Activated CD4-positive, CD25-positive, alpha-beta regulatory T cell (primary cell): ENCODE results near the gene CACNA1S.

Experiments used
- DNase-seq, 4 experiments: peaks; one replicate each; lab custom pipeline; 2025; lab: John Stamatoyannopoulos, UW

CACNA1S gene

GRCh38 chr1:201140235-201140940 lies 28.2 kb upstream of the CACNA1S start:
- no peak for DNase-seq

- DNase-seq: no peak
These were observed 27.5 kb upstream of the CACNA1S start for GRCh38 chr1:201139756-201140155.

- no peak for DNase-seq
These were observed 27.1 kb upstream of the CACNA1S start for GRCh38 chr1:201139306-201139705.

GRCh38 chr1:201138311-201138840 lies 26.1 kb upstream of the CACNA1S start:
- no peak for DNase-seq

GRCh38 chr1:201137579-201138310 lies 25.5 kb upstream of the CACNA1S start:
- DNase-seq: no peak

DNA sequence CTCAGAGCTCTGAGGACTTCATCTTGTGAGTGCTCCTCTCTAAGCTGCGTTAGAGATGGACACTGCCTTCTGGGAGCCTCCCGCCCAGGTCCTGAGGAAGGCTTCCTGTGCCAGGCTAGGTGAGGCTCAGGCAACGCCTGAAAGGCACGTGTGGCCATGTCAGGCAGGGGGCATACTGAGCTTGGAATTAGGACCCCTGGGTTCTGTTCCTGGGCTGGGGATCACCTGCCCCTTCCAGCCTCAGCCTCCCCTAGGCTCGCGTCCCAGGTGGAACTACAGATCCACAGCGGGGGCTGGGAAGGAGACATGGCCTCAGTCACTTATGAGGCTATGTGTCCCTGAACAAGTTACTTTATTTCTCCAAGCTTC lies 24.8 kb upstream of the CACNA1S start:
- no peak for DNase-seq

DNA sequence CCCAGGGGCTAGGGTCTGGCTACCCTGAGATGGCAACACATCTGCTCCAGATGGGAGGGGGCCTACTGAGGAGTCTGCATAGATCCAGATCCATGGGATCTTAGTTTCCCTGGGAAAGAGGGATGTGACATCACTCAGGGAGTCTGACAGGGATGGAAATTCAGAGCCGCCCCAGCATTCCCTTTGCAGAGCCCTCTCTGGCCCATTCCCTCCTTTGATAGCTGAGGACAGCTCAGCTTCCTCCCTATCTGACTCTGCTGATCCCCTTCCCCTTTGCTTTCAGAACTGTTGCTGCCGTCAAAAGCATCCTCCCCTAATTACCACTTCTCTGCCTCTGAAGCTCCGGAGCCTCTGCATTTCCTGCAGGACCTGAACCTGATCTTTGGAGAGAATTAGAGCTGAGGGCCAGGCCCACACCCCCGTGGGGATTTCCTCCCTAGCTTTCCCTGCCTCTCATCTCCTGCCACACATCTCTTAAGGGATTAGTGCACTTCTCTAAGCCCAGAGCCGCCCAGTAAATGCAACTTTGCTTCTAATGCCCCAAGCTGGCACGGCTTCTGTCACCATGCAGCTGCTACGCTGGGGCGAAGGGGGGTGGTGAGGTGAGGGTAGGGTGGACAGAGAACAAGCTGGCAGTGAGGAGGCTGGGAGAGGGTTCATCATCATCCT lies 24.3 kb upstream of the CACNA1S start:
- no peak for DNase-seq

DNA sequence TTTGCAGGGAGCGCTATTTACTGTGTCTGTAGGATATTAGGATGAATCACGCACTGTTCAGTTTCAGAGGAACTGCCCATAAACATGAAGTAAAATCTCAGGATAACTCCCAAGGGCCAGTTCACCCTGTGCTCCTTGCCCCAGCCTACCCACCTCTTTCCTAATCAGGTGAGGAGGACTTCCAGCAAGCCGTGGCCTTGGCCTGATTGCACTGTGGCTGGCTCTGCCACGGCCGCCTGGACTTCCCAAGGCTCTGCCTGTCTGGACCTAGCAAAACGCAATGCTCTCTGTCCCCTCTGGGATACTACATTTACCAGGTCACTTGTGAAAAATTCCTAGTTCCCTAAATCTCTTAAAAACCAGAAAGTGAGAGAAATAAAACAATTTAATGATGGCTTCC lies 22.2 kb upstream of the CACNA1S start:
- no peak for DNase-seq

- DNase-seq: no peak
These were observed 19.2 kb upstream of the CACNA1S start for GRCh38 chr1:201131398-201131797.

DNA sequence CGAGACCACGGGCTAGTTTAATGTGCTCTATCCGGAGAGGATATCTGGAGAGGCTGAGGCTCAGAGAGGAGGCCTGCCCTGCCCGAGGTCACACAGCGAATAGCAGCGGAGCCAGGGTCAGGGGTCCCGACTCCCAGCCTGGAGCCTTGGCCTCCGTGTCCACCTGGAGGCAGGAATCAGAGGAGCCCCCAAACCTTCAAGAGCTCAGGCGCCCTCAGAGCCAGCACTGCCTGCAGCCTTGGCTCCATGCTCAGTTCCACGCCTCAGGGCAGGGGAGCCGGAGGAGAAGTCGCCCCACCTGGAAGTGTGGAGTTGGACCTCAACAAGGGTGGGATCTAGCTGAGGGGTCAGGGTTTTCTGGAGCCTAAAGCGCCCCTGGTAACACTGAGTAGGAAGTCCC lies 16.7 kb upstream of the CACNA1S start:
- no peak for DNase-seq

DNA sequence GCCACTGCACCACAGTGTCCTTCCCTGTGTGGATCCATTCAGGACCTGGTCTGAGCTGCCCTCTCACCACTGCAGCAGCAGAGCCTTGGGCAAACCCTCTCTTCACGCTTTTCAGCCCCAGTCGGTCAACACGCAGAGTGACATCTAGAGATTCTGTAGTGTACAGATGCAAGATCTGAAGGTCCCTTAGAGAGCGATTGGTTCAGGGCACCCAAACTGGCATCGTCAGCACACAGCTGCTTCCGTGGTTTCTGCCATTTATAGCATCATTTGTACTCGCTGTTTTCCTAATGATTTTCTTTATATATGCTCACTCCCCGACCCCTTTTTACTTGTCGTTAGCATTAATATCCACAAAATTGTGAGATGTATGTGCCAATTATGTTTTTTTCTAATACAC lies 16.2 kb upstream of the CACNA1S start:
- no peak for DNase-seq

- no peak for DNase-seq
These were observed 15.7 kb upstream of the CACNA1S start for GRCh38 chr1:201127755-201128455.

GRCh38 chr1:201126832-201127754 lies 14.9 kb upstream of the CACNA1S start, which contains the start of gene ASCL5:
Gene ASCL5 (minus strand): TSS chr1:201127184. CDS start chr1:201115372, 11,812 bp downstream.
- no peak for DNase-seq

GRCh38 chr1:201126463-201126831 lies 14.2 kb upstream of the CACNA1S start:
- DNase-seq: no peak

DNA sequence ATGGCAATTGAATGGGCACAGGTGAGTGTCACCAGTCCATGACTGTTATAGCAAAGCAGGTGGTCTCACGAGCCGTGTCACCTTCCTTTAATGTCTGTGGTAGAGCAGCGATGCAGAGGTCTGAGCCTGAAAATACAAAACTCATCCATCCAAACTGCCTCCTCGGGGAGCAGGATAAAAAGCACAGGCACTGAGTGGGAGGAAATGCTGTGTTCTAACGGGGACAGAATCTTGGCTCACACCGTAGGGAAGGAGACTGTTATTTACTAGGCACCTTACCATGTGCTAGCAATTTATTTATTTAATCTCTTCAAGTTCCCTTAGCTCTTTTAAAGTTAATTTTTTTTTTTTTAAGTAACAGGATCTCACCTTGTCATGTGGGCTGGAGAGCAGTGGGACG lies 13.6 kb upstream of the CACNA1S start:
- no peak for DNase-seq

GRCh38 chr1:201125019-201125418 lies 12.8 kb upstream of the CACNA1S start:
- DNase-seq: no peak

DNA sequence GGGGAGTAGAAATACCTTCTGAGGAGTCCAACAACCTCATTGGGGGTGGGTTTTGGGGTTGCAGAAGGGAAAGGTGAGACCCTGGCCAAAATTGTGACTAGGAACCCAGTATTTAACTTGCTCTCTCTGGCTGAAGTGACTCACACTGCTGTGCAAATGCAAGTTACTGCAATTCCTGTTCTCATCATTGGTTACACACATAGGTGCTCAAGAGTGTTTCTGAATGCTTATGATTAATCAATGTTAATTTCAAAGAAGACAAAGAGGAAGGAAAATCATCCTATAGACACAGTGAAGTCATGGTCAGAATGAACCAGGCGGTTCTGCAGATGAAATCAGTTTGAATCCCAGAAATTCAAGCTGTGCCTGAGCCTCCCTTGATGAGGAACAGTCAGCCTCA lies 11.6 kb upstream of the CACNA1S start:
- no peak for DNase-seq

GRCh38 chr1:201122321-201122957 lies 10.2 kb upstream of the CACNA1S start:
- no peak for DNase-seq

DNA sequence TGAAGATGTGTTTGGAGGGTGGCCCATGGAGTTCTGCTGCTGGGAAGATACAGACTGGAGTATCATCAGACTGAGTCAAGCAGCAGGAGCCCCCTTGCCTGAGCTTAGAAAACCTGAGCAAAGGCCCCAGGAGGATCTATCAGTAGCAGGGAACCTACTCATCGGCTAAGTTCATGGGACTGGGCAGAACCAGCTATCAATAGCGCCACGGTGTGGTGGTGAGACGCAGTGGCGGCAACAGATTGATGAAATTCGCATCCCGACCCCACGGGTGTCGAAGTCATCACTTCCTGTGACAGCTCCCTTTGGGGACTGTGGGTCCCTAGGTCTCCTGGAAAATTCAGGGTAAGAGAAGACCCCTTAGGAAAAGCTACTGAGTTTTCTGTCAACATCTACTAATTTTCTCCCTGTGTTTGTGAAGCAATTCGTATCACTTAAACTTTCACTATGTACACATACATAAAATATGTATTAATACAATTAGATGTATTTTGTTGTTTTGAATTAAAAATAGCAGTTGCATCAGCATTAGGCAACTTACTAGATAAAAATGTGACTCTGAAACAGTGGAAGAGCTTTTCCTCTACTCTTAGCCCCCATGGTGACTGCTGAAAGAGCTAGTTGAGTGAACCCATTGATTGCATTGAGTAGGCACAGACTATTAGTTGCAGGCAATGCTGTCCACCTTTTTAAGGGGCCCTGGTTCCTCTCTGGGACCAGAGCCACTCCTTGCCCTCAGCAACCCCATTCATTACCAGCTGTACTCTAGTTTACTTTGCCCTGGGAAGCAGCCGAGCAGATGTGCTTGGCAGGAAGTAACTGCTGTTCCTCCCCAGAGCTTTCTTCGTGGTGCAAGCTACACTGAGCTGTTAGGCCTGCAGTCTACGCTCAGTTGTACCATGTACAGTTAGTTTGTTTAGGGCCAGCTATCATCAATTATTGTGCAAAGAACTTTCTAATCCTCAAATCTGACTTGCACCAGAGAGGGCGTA lies 7.3 kb upstream of the CACNA1S start:
- DNase-seq: peak in 1 of 4 experiments; percentile 10
